Lower leg skin (tissue), 4 donors: Measurements from ENCODE around the gene SLC38A10. TPM values are rescaled to one million over a fixed set of nuclear protein-coding genes. Genes with fewer than 3 reads are reported as not detected.

Source experiments
- DNase-seq, 2 donors: peaks; one replicate each; pipeline ENCODE4 v3.0.0-alpha.2; 2019; ENCODE audit warnings: low spot score in 2 of 2
- H3K4me3 ChIP-seq: fragments of 200-600 bp; sonication (generic); 2 replicates; pipeline ENCODE4 v1.5.1; 2017; ENCODE audit warnings: mild to moderate bottlenecking, low read depth; ENCODE audit not compliant: poor library complexity, severe bottlenecking
- POLR2A ChIP-seq, 2 donors: fragments of 450-650 bp; IDR thresholded peaks; one replicate each; pipeline ENCODE4 v1.6.1; 2016 to 2017; ENCODE audit warnings: antibody characterized with exemption in 2 of 2, mild to moderate bottlenecking in 1 of 2, moderate library complexity in 1 of 2
- WGBS, 2 donors: methylation state at CpG; one replicate each; pipeline ENCODE4 v1.1.5; 2018; 5-methylcytosine and 5-hydroxymethylcytosine counted together
- intact Hi-C: fragments of 100-400 bp; cut with DNase I; formaldehyde crosslinking; loops from one replicate; pipeline ENCODE4 v1.15.0; 2023; ENCODE audit warnings: low total_unique reads
- total RNA-seq, 4 donors: library from RNA; depleted of rRNA; stranded (reverse); fragments of >200 nt; gene quantifications; one replicate each; pipeline ENCODE4 v1.1.0, GENCODE V29; 2016
- TF ChIP-seq, protein P1 (sequence below), 3 donors: fragments of 450-650 bp; IDR thresholded peaks; one replicate each; pipeline ENCODE4 v1.5.1; 2016; ENCODE audit warnings: antibody characterized with exemption in 3 of 3, mild to moderate bottlenecking in 3 of 3, moderate library complexity in 2 of 3

Gene SLC38A10
- total RNA-seq, 4 donors from 2014 or later: 47.5 to 100 (median 73.3) TPM

DNA sequence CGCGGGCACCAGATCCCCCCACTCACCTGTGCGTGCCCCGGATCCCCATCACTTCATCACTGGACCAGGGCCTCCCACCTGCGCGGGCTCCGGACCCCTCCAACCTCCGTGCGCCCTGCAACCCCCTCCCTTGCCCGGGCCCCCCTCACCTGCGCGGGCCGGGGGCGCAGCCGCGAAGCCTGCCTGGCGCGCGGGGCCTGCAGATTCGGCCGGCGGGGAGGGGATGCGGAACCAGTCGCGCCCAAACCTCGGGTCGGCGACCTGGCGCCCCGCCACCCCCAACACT, 72.5 kb downstream of the SLC38A10 start:
- DNase-seq: no peak
- intact Hi-C loops: no loop called here
- WGBS, 2 donors: 0% methylated on average over 1 to 30 of the region's 30 CpGs

DNA sequence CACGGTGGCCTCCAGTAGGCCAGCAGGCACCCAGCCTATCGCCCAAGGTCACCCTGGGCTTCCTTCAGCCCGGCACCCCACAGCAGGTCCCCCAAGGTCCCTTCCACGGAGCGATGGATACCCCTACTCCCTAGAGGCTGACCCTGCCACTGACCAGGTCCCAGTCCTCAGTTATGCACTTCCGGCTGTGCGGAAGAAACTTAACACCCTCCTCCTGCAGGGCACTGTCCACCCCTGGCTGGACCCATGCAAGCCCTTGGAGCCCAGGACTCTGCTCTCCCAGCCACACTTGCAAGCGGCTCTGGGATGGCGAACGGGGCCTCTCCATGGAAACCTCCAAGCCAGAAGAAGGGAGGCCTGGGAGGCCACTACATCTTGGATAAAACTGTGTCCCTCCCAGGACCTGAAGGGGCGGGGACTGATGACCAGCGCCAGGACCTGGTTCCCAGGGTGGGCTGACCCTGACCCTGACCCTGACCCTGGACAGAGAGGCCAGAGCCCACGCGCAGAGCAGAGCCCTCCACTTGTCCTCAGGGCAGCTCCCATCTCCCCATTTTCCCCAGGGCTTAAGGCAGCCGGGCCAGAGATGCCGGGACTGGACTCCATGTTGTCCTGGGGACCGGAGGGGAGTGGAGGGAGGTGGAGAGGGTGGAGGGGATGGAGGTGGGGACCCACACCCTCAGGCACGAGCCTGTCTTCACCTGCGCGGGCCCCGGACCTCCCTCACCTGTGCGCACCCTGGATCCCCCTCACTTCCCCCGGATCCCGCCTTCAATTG, 73.1 kb downstream of the SLC38A10 start:
- H3K4me3 ChIP-seq: peak overlapping the region; percentile 55
- intact Hi-C loops: no loop called here
- 21 to 22% methylated on average over 23 of the region's 24 CpGs for WGBS, 2 donors
- TF ChIP-seq POLR2A (IDR thresholded peaks at IDR 0.05): no peak
- TF ChIP-seq, protein P1, sequence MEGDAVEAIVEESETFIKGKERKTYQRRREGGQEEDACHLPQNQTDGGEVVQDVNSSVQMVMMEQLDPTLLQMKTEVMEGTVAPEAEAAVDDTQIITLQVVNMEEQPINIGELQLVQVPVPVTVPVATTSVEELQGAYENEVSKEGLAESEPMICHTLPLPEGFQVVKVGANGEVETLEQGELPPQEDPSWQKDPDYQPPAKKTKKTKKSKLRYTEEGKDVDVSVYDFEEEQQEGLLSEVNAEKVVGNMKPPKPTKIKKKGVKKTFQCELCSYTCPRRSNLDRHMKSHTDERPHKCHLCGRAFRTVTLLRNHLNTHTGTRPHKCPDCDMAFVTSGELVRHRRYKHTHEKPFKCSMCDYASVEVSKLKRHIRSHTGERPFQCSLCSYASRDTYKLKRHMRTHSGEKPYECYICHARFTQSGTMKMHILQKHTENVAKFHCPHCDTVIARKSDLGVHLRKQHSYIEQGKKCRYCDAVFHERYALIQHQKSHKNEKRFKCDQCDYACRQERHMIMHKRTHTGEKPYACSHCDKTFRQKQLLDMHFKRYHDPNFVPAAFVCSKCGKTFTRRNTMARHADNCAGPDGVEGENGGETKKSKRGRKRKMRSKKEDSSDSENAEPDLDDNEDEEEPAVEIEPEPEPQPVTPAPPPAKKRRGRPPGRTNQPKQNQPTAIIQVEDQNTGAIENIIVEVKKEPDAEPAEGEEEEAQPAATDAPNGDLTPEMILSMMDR (IDR thresholded peaks at IDR 0.05): no peak
- no peak for DNase-seq

More for the DNA sequence above, 72.5 kb downstream of the SLC38A10 start:
- H3K4me3 ChIP-seq: peak overlapping the region; percentile 55
- no peak for TF ChIP-seq POLR2A (IDR thresholded peaks at IDR 0.05)
- TF ChIP-seq, protein P1 (IDR thresholded peaks at IDR 0.05): no peak

DNA sequence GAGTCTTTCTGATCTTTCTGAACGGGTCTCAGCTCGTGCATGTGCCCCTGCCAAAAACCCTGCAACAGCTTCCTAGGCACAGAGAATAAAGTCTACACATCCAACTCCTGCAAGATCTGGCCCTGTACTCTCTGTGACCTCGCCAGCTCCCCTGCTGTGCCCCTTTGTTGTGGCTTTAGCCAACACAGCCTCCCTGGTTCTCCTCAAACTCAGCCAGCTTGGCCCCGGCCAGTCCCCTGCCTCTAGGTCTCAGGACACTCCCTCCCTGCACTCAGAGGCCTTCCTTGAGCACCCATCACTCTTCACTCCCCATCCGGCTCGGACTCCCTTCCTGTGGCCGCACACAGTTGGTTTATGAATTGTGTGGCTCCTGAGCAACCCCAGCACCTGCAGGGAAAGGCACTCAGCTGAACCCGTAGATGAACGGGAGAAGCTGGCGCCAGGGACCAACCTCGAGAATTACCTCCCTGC, 73.7 kb downstream of the SLC38A10 start:
- intact Hi-C loops: no loop called here
- no peak overlapping the region for H3K4me3 ChIP-seq
- TF ChIP-seq, protein P1 (IDR thresholded peaks at IDR 0.05): no peak
- no peak for DNase-seq
- WGBS, 2 donors: 47 to 61% methylated on average over 11 of the region's 11 CpGs

DNA sequence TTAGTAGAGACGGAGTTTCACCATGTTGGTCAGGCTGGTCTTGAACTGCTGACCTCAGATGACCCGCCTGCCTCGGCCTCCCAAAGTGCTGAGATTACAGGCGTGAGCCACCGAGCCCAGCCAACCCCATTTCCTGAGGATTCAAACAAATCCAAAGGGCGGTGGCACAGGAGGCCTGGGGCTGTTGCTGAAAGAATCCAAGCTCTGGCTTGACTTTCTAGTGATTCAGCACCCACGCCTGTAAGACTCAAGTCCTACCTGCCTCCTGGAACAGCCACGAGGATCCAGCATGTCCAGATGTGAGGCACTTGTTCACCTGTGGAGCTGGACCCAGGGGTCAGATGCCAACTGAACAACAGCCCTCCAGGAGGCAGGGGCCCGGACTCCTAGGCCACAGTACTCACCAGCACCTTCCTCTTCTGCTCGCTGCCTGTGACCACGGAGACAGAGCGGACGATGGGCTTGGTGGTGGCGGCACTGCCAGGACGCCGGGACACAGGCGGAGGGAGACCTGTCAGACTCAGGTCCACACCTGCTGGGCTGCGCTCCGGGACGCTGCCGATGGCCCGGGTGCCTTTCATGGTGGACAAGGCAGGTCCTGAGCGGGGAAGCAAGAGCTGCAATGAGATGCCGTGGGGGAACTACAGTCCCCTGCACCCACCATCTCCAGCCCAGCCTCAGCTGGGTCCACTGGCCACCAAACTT, 75.5 kb downstream of the SLC38A10 start:
- TF ChIP-seq, protein P1 (IDR thresholded peaks at IDR 0.05): no peak
- TF ChIP-seq POLR2A (IDR thresholded peaks at IDR 0.05): no peak
- 80 to 89% methylated on average over 17 to 23 of the region's 24 CpGs for WGBS, 2 donors
- DNase-seq: no peak
- intact Hi-C loops: no loop called here
- no peak overlapping the region for H3K4me3 ChIP-seq

DNA sequence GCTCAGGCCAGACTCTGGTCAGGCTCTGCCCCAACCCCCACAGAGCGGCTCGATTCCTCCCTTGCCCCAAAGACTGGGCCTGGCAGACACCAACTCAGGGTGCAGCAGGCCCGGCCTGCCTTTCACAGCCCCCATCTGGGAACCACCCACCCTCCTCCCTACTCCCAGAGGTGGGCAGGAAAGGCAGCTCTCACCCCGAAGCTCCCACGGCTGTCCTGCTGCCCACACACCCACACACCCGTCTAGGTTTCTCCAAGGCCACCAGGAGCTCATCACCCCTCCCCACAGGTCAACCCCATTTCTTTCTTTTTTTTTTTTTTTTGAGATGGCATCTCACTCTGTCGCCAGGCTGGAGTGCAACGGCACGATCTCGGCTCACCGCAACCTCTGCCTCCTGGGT, 76.1 kb downstream of the SLC38A10 start:
- no peak for TF ChIP-seq POLR2A (IDR thresholded peaks at IDR 0.05)
- TF ChIP-seq, protein P1 (IDR thresholded peaks at IDR 0.05): no peak
- DNase-seq: no peak
- WGBS, 2 donors: 95% methylated on average over 11 of the region's 11 CpGs
- no peak overlapping the region for H3K4me3 ChIP-seq
- intact Hi-C loops: no loop called here
